ENCODE measurements around the gene TMPRSS11A.

- TF ChIP-seq CTCF (IDR thresholded peaks at IDR 0.05) (no peak), POLR2A (IDR thresholded peaks at IDR 0.05) (no peak)
These were observed 51.2 kb downstream of the TMPRSS11A start for GRCh38 chr4:67912080-67912479.
